ENCODE measurements around the gene CXXC4. TPM values are rescaled to one million over a fixed set of nuclear protein-coding genes. Genes with fewer than 3 reads are reported as not detected.

The CXXC4 gene
- total RNA-seq, 1 experiment from 2014 or later, result 4.2 TPM

DNA sequence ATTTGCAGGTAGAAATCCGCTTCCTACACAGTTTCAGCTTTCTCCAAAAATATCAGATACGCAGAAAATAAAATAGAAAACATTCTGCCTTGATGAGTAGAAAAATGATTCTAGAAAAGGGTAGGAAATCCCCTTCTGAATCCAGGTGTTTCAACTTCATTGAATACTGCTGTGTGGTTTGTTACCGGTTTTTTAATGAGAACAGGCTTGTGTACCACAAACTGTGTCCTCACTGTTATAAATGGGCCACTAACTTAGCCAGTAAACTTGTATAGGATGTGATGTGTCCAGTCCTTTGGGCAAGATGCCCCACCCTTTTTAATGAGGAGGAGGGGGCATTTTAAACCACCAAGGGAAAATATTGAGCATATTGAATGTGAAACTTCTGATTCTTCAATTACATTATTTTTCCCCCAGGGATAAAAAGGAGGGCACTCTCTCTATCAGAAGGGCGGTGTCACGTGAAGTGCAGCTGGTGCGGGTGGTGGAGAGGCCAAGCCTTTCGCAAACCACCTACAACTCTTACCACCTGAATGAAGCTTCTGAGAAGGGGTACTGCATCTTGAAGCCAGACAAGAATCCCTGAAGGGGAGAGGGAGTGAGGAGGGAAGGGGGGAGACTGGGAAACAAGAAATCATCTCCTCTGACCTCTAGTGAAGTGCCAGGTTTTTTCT is 4.5 kb downstream of the CXXC4 start:
- H3K4me1 Mint-ChIP-seq, result peaks cover 51 to 63% of the 10 kb centered on the region in 2 experiments
- Histone ChIP-seq H2BK120ac (ENCODE audit: low read depth, low read length, poor library complexity, severe bottlenecking) (no peak overlapping the region), H4K91ac (ENCODE audit: insufficient read length, low read depth, low read length) (no peak overlapping the region), H2BK15ac (ENCODE audit: low read depth, low read length) (no peak overlapping the region), H4K5ac (ENCODE audit: insufficient read length, low read depth, low read length) (no peak overlapping the region), H3K79me2 (ENCODE audit: insufficient read depth, low read length) (no peaks in the 10 kb centered on the region), H3K27ac (ENCODE audit: insufficient read length, low read depth, low read length) (no peak overlapping the region), H3K4me1 (ENCODE audit: insufficient read depth, low read length) (peaks cover 2% of the 10 kb centered on the region), H3K4ac (ENCODE audit: low read depth, low read length) (no peak overlapping the region), H3K56ac (ENCODE audit: insufficient read length, low read depth, low read length) (no peak overlapping the region), H3K79me1 (ENCODE audit: insufficient read depth, low read depth, low read length, poor library complexity, severe bottlenecking) (no peaks in the 10 kb centered on the region), H3K4me2 (ENCODE audit: insufficient read depth, insufficient read length, low read length) (peak overlapping the region; percentile 98), H3K18ac (ENCODE audit: insufficient read length, low read depth, low read length) (no peak overlapping the region), H3K9ac (ENCODE audit: extremely low read depth, insufficient read length, low read length) (peak overlapping the region; percentile 59), H2BK5ac (ENCODE audit: insufficient read length, low read length) (no peak overlapping the region), H3K9me3 (ENCODE audit: control insufficient read depth, low read depth, low read length) (no peaks in the 10 kb centered on the region), H2AFZ (ENCODE audit: low read length) (no peak overlapping the region), H3K23me2 (ENCODE audit: insufficient read length, low read depth, low read length, poor library complexity, severe bottlenecking) (peaks cover 18% of the 10 kb centered on the region), H2AK5ac (ENCODE audit: insufficient read length, low read length) (no peak overlapping the region), H2BK20ac (ENCODE audit: low read depth, low read length, poor library complexity, severe bottlenecking) (no peak overlapping the region), H4K20me1 (ENCODE audit: control insufficient read depth, insufficient read depth, insufficient read length) (no peaks in the 10 kb centered on the region), H3T11ph (ENCODE audit: low read length) (no peak overlapping the region), H3K14ac (ENCODE audit: insufficient read depth, low read length) (no peak overlapping the region), H3K23ac (ENCODE audit: insufficient read length, low read depth, low read length) (no peak overlapping the region), H4K8ac (replicated peaks; ENCODE audit: insufficient read length, low read depth, low read length) (no peak overlapping the region), H3K27me3 (ENCODE audit: insufficient read depth, low read length) (no peaks in the 10 kb centered on the region), H2BK12ac (ENCODE audit: insufficient read length, low read depth, low read length) (no peak overlapping the region)
- WGBS (ENCODE audit: extremely low coverage, insufficient read length, low lambda C conversion rate), result no CpG with 5 or more reads among the region's 7 CpGs
- no peaks in the 10 kb centered on the region; a peak in 2 of 7 replicates for H3K36me3 Mint-ChIP-seq (ENCODE audit: insufficient read depth in 1 of 3, low read depth in 3 of 3)
- H3K27me3 Mint-ChIP-seq (ENCODE audit: low read depth), result peaks cover 5% of the 10 kb centered on the region
- H3K9me3 Mint-ChIP-seq, result no peaks in the 10 kb centered on the region
- H3K27ac Mint-ChIP-seq, result peak overlapping the region; percentile 88 to 97 (median 94); a peak in 4 of 7 replicates
- H3K4me3 Mint-ChIP-seq, result peak overlapping the region; percentile 88 to 97
- TF ChIP-seq, protein P1, sequence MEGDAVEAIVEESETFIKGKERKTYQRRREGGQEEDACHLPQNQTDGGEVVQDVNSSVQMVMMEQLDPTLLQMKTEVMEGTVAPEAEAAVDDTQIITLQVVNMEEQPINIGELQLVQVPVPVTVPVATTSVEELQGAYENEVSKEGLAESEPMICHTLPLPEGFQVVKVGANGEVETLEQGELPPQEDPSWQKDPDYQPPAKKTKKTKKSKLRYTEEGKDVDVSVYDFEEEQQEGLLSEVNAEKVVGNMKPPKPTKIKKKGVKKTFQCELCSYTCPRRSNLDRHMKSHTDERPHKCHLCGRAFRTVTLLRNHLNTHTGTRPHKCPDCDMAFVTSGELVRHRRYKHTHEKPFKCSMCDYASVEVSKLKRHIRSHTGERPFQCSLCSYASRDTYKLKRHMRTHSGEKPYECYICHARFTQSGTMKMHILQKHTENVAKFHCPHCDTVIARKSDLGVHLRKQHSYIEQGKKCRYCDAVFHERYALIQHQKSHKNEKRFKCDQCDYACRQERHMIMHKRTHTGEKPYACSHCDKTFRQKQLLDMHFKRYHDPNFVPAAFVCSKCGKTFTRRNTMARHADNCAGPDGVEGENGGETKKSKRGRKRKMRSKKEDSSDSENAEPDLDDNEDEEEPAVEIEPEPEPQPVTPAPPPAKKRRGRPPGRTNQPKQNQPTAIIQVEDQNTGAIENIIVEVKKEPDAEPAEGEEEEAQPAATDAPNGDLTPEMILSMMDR (conservative IDR thresholded peaks at IDR 0.05), result no peak
- peak; percentile 31 for DNase-seq
